HG03354 (cell line): Measurements from ENCODE around the gene NFATC1.
"Not testable (repeated sequence)": the region's sequence is repeated elsewhere in the genome, so short reads cannot be mapped to it uniquely, and the experiment has no call there.

Source experiments
- ATAC-seq: cut with Tn5 transposase; IDR thresholded peaks from one replicate; pipeline ENCODE4 v1.9.1; 2021; ENCODE audit warnings: mild to moderate bottlenecking; ENCODE audit not compliant: unreplicated experiment, poor library complexity, severe bottlenecking

Gene NFATC1

DNA sequence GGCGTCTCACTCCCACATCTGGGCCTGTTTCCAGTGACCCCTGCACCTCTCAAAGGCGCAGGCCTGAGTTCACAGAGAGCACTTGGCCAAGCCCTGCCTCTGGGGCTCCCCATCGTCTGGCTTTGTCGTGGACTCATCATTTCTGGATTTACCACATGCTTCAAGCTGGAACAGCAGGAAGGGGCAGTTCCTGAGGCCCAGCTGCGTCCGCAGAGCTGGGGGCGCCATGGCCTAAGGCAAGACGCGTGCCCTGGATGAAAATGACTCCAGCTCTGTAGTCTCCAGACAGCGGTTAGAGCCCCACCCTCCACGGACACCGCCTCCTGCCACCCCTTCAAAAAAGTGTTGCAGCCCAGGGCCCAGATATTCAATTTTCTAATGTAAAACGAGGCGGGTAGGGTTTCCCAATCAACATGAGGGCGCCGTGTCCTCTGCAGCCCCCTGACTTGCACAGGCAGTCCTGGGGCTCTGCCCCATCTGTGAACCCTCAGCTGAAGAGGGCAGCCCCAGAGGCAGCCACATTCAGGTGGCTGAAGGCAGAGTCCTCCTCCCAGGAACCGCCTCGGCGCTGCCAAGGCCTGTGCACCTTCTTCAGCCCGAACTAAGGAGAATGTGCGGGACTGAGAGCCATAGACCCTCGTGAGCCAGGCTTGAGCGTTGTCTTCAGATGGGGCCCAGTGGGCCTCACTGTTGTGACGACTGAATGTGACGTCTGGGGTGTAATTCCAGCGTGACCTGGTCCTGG, 85.5 kb downstream of the NFATC1 start:
- no peak for ATAC-seq

DNA sequence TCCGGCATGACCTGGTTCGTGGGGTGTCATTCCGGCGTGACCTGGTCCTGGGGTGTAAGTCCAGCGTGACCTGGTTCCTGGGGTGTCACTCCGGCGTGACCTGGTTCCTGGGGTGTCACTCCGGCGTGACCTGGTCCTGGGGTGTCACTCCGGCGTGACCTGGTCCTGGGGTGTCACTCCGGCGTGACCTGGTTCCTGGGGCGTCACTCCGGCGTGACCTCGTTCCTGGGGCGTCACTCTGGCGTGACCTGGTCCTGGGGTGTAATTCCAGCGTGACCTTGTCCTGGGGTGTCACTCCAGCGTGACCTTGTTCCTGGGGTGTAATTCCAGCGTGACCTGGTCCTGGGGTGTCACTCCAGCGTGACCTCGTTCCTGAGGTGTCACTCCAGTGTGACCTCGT, 87.7 kb downstream of the NFATC1 start:
- ATAC-seq: not testable (repeated sequence)

DNA sequence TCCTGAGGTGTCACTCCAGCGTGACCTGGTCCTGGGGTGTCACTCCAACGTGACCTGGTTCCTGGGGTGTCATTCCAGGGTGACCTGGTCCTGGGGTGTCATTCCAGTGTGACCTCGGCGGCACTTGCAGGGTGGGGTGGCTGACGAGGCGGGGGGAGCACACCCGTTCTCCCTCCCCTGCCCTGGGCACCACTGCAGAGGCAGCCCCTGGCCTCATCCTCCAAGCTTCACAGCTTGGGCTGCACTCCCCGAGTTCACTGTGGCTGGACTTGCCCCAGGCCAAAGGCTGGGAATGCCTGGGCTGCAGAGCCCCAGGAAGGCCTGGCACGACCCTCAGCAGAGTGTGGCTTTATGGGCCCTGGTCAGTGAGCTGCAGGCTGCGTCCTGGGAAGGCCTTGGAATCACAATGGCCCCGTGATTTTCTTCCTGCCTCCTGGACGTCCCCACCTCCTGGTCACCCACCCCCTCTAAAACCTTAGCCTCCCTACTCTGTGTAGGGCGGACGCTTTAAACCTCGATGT, 88.3 kb downstream of the NFATC1 start:
- ATAC-seq: no peak

DNA sequence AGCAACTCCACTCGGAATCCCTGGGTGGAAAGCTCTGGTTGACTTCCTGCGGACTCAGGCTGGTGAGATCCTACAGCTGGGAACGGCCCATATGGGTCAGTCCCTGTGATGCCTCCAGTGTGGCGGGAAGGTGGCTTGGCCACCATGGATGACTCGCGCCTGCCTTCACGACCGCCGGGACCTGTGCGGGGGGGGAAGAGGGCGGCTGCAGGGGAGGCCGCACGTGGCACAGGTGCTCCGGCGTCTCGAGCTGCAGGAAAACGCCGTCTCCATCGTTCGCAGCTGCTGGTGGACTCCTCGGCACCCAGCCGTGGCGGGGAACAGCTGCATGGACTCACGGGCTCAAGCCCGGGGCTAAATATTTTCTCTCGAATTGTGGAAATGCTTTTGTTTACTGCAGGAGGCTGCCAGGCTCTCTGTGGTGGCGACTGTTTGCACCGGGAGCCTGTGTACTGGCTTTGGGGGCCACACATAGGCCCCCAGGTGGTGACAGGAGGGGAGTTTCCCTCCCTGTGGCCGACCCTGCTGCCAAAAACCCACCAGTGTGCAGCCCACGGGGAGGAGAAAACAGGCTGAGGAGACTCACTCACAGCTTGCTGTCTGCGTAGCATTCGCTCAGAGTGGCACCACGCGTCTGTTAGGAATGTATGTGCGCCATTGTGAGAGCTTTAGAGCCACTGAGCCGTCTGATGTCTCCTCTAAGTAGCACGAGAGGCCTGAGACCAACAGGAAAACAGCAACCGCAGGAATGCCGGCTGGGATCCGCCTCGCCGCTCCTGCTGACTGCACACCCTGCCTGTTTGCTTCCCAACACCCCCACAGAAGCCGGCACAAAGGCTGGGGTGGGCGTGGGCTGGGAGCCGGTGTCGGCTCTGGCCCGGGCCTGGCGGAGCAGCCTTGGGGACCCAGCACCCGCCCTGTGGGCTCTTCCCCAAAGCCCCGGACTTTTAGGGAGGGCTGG, 89.2 kb downstream of the NFATC1 start:
- ATAC-seq: no peak

DNA sequence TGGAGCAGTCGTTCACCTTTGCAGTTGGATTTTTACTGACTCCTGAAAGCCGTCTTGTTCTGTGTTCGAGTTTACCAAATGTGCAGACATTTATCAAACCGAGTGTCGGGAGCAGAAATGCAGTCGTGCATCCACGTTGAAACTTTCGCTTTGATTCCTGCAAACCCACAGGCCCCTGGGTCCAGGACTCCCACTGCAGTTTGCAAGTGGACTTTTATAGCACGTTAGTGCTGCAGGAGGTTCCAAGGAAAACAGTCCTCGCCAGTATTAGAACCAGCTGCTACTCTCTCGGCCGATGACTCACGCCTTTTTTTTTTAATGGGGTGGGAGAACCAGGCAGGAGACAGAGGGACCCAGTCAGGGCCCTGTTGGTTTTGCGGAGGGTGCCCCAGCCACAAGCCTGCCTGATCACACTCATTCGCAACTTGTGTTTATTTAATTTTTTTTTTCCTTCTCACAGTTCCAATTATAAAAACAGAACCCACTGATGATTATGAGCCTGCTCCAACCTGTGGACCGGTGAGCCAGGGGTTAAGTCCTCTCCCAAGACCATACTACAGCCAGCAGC, 90.1 kb downstream of the NFATC1 start:
- ATAC-seq: no peak

DNA sequence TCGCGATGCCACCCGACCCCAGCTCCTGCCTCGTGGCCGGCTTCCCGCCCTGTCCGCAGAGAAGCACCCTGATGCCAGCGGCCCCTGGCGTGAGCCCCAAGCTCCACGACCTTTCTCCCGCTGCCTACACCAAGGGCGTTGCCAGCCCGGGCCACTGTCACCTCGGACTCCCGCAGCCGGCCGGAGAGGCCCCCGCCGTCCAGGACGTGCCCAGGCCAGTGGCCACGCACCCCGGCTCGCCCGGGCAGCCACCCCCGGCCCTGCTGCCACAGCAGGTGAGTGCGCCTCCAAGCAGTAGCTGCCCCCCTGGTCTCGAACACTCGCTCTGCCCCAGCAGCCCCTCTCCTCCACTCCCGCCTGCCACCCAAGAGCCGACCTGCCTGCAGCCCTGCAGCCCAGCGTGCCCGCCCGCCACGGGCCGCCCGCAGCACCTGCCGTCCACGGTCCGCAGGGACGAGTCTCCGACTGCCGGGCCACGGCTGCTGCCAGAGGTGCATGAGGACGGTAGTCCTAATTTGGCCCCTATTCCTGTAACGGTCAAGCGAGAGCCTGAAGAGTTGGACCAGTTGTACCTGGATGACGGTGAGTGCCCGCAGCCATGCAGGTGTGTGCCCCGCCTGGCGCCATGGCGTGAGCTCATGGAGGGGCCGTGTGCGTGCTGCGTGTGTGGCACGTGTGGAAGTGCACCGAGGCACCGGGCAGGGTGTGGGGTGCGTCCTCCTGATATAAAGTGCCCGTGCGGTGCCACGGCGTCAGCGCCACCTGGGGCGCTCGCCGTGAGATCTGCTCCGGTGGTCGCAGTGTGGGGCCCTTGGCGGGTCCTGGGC, 90.8 kb downstream of the NFATC1 start:
- no peak for ATAC-seq

DNA sequence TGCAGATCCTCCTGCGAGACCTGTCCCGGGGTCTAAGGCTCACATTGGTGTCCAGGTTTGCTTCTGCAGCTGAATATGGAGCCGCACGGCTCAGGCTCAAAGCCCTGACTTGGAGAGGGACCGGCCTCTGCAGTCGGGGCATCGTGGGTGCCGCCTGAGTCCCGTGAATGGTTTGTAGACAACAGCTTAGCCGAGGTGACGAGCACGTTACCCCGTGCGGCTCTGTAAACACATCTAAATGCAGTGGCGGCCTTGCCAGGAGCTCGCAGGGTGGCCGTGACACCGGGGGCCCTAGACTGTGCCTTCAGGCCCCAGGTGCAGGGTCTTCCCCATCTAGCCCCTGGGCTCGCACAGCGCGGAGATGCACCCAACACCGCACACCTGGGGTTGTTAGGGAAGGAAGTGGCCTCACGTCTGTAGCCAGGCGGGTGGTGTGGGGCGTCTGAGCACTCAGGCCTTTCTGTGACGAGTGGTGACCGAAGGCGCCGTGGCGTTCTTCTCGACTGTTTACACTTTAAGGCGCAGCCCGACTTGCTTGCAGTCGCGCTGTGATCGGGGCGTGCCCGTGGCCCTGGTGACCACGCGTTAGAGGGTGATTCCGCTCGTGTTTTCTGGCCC, 91.6 kb downstream of the NFATC1 start:
- no peak for ATAC-seq

DNA sequence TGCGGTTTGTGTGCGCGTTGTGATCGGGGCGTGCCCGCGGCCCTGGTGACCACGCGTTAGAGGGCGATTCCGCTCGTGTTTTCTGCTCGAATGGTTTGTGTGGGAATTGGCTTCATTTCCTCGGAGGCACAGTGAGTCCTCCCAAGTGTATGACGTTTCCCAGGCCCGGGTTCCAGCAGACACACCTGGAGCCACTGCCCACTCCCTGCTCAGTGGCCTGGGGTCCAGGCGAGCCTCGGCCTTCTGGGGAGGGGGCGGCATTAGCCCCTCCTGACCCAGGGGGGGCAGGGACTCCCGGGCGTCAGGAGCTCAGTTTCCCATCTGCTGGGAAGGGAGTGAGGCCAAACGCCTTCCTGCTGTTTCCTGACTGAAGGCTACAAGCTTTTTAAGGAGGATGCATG, 92.1 kb downstream of the NFATC1 start:
- no peak for ATAC-seq

DNA sequence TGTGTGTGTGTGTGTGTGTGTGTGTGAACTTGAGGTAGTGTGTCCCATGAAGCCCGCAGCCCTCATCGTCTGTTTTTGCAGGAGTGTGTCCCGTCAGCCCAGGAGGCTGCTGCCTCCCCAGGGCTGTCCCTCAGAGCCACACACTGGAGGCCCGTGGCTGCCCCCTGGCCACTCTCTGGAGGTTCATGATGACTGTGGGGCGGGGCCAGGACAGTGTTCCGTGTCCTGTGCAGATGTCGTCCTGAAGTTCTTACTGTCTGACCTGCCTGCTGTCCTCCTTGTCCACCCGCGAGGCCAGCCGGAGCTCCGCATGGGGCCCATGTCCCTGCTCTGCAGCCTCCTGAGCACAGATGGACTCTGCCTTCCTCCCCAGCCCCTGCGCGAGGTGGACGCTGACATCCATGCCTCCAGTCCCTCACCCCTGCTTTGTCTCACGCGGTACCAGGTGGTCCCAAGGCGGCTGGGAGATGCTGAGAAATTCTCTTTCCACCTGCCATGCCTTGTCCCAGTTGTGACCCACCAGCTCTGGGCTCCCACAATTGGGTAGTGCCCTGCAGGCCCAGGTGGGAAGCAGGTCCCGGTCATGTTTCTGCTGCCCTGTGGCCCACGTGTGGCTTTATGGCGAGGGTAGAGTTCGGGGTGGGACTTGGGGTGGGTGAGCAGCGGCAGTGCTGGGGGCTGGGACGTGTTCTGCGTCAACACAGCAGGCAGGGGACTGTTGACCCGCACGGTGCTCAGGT, 92.8 kb downstream of the NFATC1 start:
- ATAC-seq: no peak

DNA sequence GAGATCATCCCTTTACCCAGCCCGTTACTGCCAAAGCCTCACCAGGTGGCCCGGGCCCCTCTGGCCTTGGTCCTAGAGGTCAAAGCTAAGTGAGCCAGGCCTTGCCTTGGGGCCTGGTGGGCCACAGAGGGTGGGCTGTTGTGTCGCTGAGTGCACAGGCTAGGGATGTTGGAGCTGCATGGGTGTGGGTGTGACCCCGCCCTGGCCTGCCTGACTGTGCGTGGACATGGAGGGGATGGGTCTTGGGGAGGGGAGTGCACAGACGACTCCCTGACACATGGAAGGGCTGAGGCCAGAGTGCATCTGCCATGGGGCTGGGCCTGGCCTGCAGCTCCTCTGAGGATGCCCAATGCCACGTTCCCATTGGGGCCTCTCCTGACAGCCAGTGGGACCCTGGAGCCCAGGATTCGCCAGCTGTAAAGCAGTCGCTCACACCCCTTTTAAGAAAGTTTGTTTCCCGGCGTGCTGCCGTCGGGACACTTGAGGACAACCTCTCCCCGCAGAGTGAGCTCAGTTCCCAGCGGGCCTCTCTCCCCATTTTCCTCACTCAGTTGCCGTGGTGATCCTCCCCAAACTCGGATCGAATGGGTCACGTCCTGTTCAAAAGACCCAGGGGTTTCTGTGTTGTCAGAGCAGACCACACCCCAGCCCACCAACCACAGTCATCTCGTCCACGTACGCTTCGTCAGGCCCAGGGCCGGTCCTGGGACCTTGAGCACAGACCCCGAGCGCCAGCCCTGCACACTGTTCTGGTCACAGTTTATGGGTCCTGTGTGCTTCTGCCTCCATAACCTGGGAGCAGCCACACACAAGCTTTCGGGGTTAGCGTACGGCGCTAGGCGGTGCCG, 93.5 kb downstream of the NFATC1 start:
- no peak for ATAC-seq

DNA sequence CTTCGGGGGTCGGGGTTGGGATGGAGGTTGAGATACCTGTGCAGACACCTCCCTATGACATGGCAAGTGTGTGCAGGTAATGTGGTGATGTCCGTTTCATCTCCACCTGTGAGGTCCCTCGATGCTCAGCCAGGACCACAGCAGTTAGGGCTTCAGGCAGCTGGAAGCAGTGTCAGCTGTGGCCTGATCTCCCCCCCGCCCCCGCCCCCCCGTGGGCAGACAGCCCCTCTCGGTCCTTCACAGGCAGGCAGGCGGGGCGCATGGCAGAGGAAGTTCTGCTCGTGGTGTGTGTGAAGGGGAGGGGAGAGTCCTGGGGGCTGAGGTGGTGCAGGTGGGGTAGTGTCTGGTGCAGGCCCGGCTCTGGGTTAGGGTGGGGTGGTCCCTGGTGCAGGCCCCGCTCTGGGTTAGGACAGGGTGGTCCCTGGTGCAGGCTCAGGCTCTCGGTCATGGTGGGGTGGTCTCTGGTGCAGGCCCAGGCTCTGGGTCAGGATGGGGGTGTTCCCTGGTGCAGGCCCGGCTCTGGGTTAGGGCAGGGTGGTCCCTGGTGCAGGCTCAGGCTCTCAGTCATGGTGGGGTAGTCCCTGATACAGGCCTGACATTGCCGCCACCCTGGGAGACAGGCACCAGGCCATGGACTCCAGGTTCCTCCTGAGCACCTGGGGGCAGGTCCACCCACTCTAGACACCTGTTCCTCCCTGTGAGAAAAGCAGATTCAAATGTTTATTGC, 94.3 kb downstream of the NFATC1 start:
- ATAC-seq: no peak

DNA sequence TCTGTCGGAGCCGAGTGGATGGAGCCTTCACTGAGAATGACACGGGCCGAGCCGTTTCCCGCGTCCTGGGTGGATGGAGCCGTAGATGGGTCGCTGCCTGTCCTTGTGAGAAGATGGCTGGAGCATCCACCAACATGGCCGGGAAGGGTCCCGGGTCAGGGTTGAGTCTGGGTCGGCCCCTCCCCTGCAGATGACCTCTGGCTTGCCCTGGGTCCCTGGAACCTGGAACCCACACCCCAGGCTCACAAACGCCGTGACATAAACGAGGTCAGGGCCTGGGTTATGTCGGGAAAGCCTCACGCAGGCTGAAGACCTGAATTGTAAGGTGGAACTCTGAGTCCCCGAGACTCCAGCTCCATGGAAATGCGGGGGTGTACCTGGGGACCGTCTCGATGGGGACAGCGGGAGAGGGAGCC, 94.9 kb downstream of the NFATC1 start:
- ATAC-seq: no peak

DNA sequence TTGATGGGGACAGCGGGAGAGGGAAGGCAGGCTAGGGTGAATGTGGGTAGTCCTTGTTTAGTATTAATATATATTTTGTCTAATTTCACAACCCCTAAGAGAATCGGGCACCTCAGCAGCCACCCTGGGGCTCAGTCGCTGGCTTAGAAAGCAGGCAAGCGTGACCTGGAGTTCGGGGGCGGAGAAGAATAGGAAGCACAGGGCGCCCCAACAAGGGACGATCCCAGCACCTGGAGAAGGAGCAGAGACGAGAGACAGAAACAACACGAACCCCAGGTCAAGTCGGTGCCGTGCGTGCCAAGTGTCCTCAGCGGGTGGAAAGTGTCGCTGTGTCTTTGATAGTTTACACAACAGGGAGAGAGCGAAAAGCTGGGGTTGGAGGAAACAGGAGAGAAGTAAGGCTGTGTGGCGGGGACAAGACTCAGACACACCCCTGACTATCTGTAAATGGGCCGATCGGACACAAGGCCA, 95.4 kb downstream of the NFATC1 start:
- no peak for ATAC-seq

DNA sequence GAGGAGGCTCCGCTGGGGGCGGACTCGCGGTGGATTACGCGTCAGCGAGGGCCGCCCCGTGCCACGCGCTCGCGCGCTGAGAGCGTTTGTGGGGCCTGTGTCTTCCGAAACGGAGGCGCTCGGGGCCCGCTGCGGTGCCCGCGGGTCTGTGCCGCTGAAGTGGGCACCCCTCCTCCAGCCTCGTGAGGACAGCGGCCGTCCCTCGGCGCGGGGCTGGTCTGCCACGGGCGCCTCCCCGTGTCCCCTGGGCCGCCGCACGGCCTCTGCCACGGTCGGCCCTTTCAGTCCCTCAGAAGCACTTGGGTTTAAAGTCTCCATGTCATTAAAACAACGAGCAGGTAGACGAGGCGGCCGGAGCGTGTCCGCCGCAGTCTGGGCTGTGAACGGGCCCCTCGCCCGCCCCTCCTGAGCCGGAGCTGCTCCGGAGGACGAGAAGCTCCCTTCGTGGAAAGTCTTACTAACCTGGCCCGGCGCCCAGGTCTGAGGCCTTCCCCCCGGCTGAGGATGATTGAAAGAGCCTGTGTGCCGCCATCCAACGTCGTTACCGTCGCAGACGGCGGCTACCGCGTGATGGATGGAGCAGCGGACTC, 97.6 kb downstream of the NFATC1 start:
- ATAC-seq: no peak

DNA sequence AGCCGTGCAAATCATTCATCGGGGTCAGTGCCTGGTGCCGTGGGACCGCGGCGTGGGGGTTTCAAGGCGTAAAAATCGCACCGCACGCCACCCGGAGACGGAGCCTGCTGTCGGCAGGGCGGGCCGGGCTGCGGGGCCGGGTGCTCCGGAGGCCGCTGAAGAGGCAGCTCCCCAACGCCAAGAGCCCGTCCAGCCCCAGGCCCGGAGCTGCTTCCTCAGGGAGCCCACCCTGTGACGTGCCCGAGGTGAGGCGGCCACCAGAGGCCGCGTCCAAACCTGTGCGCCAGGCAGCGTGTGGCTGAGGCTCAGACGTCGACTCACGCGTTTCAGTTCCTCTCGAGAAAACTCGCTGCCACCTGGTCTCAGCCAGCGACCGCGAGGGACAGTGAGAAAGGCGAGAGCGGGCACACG, 98.1 kb downstream of the NFATC1 start:
- ATAC-seq: no peak

DNA sequence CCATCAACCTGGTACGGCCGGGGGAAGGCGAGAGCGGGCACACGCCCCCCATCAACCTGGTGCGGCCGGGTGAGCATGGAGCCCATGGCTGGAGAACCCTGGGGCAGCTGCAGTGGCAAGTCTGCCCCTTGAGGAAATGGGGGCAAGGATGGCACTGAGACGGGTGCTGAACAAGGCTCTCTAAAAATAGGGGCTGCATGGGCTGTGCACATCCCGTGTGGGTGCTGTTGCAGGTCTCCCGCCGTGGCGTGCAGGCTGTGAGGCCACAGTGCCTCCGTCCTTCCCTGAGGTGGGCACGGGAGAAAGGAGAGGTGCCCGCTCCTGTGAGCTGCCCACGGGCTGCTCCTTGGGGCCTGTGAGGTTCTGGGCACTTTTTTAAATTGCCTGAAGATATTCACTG, 99.2 kb downstream of the NFATC1 start:
- no peak for ATAC-seq
